ENCODE data around the gene MAPK13.
A peak's percentile ranks its signal among the peaks of the same experiment; 100 is the strongest.
"Not testable (repeated sequence)": the region's sequence is repeated elsewhere in the genome, so short reads cannot be mapped to it uniquely, and the experiment has no call there.

MAPK13 gene

GRCh38 chr6:36127462-36128016 is 2.8 kb upstream of the MAPK13 start:
- no peak overlapping the region for H3K4me3 ChIP-seq (ENCODE audit: low read depth, low read length)

DNA sequence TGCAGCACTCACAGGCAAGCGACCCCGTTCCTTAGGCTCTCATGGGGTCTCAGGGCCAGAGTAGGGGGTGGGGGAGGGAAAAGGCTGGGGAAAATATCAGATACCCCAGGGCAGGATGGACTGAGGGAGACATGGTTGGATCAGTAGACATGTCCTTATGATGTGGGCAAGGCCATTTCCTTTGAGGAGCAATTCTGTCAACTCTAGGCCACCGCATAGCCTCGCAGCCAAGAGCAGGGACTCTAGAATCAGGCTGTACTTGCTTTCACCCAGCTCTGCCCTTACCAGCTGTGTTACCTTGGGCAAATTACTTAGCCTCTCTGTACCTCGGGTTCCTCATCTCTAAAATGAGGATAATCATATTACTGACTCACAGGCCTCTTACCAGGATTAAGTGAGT is 2.2 kb upstream of the MAPK13 start:
- Histone ChIP-seq H3K4me3 (ENCODE audit: low read depth, low read length) (no peak overlapping the region), H3K27me3 (replicated peaks) (no peaks in the 10 kb centered on the region), H3K27ac (no peak overlapping the region), H3K36me3 (replicated peaks) (no peaks in the 10 kb centered on the region)
- in situ Hi-C loops (cut with HindIII; ENCODE audit: low pct_ligation_motif_present, low sequenced_read_pairs): no loop called here
- TF ChIP-seq CTCF (IDR thresholded peaks at IDR 0.05; ENCODE audit: low read depth, low read length, missing control alignments): no peak
- no peak for DNase-seq

More at GRCh38 chr6:36127462-36128016, 2.8 kb upstream of the MAPK13 start:
- DNase-seq: peak; percentile 83
- Histone ChIP-seq H3K36me3 (replicated peaks) (no peaks in the 10 kb centered on the region), H3K27me3 (replicated peaks) (no peaks in the 10 kb centered on the region), H3K27ac (peak overlapping the region; percentile 41)
- TF ChIP-seq CTCF (IDR thresholded peaks at IDR 0.05; ENCODE audit: low read depth, low read length, missing control alignments): no peak
- in situ Hi-C loops (cut with HindIII; ENCODE audit: low pct_ligation_motif_present, low sequenced_read_pairs): no loop called here

- in situ Hi-C loops (cut with HindIII; ENCODE audit: low pct_ligation_motif_present, low sequenced_read_pairs): no loop called here
- DNase-seq: no peak
- no peak for TF ChIP-seq CTCF (IDR thresholded peaks at IDR 0.05; ENCODE audit: low read depth, low read length, missing control alignments)
- Histone ChIP-seq H3K27me3 (replicated peaks) (no peaks in the 10 kb centered on the region), H3K4me3 (ENCODE audit: low read depth, low read length) (no peak overlapping the region), H3K36me3 (replicated peaks) (no peaks in the 10 kb centered on the region), H3K27ac (no peak overlapping the region)
Observed at GRCh38 chr6:36128793-36129192, 1.5 kb upstream of the MAPK13 start.

DNA sequence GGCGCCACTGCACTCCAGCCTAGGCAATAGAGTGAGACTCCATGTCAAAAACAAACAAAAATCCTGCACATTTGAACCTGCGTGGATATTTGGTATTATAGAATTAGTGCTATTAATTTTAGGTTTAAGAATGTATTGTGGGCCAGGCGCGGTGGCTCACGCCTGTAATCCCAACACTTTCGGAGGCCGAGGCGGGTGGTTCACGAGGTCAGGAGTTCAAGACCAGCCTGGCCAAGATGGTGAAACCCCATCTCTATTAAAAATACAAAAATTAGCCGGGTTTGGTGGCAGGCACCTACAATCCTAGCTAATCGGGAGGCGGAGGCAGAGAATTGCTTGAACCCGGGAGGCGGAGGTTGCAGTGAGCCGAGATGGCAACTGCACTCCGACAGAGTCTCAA is 979 bp upstream of the MAPK13 start:
- H3K27ac ChIP-seq; DNase-seq; H3K27me3 ChIP-seq (replicated peaks); in situ Hi-C loops (cut with HindIII; ENCODE audit: low pct_ligation_motif_present, low sequenced_read_pairs); H3K4me3 ChIP-seq (ENCODE audit: low read depth, low read length); H3K36me3 ChIP-seq (replicated peaks): not testable (repeated sequence)

GRCh38 chr6:36130667-36131510 is 576 bp downstream of the MAPK13 start:
- Histone ChIP-seq H3K27me3 (replicated peaks) (no peaks in the 10 kb centered on the region), H3K36me3 (replicated peaks) (no peaks in the 10 kb centered on the region), H3K27ac (no peak overlapping the region), H3K4me3 (ENCODE audit: low read depth, low read length) (peak overlapping the region; percentile 28)
- peak; percentile 7 for TF ChIP-seq CTCF (IDR thresholded peaks at IDR 0.05; ENCODE audit: low read depth, low read length, missing control alignments)
- in situ Hi-C loops (cut with HindIII; ENCODE audit: low pct_ligation_motif_present, low sequenced_read_pairs): no loop called here
- no peak for DNase-seq

- TF ChIP-seq CTCF (IDR thresholded peaks at IDR 0.05; ENCODE audit: low read depth, low read length, missing control alignments): no peak
- Histone ChIP-seq H3K27me3 (replicated peaks) (no peaks in the 10 kb centered on the region), H3K4me3 (ENCODE audit: low read depth, low read length) (peak overlapping the region; percentile 9), H3K36me3 (replicated peaks) (no peaks in the 10 kb centered on the region), H3K27ac (peak overlapping the region; percentile 27)
- in situ Hi-C loops (cut with HindIII; ENCODE audit: low pct_ligation_motif_present, low sequenced_read_pairs): no loop called here
- DNase-seq: peak; percentile 77
Observed at GRCh38 chr6:36131511-36132245, 1.4 kb downstream of the MAPK13 start.

Data from brain microvascular endothelial cell (primary cell).